Smooth muscle cell (in vitro differentiated cells): ENCODE results near the gene GATAD2A. TPM values are rescaled to one million over a fixed set of nuclear protein-coding genes. Genes with fewer than 3 reads are reported as not detected.

ENCODE experiments used
- DNase-seq: peaks from one replicate; lab custom pipeline; 2025; ENCODE audit not compliant: unreplicated experiment; lab: John Stamatoyannopoulos, UW
- H2AFZ ChIP-seq: fragments of 200-600 bp; sonication (generic); 2 replicates; pipeline ENCODE4 v1.6.0; 2016; ENCODE audit warnings: antibody characterized with exemption, low read depth, mild to moderate bottlenecking
- H3F3A ChIP-seq: fragments of 200-600 bp; sonication (generic); 2 replicates; pipeline ENCODE4 v1.6.0; 2017; ENCODE audit warnings: antibody characterized with exemption, low read depth
- H3K27ac ChIP-seq: fragments of 200-600 bp; sonication (generic); 2 replicates; pipeline ENCODE4 v1.5.1; 2016; ENCODE audit warnings: low read depth, mild to moderate bottlenecking
- H3K27me3 ChIP-seq: fragments of 200-600 bp; sonication (generic); 2 replicates; pipeline ENCODE4 v1.6.1; 2016; ENCODE audit warnings: low read depth, mild to moderate bottlenecking
- H3K36me3 ChIP-seq: fragments of 200-600 bp; sonication (generic); 2 replicates; pipeline ENCODE4 v1.5.1; 2016; ENCODE audit warnings: low read depth
- H3K4me1 ChIP-seq: fragments of 200-600 bp; sonication (generic); 2 replicates; pipeline ENCODE4 v1.5.1; 2016; ENCODE audit warnings: low read depth
- H3K4me2 ChIP-seq: fragments of 200-600 bp; sonication (generic); 2 replicates; pipeline ENCODE4 v1.6.0; 2016; ENCODE audit warnings: mild to moderate bottlenecking
- H3K4me3 ChIP-seq: fragments of 200-600 bp; sonication (generic); 2 replicates; pipeline ENCODE4 v1.5.1; 2016; ENCODE audit warnings: mild to moderate bottlenecking
- H3K79me2 ChIP-seq: fragments of 200-600 bp; sonication (generic); 2 replicates; pipeline ENCODE4 v1.6.0; 2016; ENCODE audit warnings: low read depth, mild to moderate bottlenecking
- H3K9ac ChIP-seq: fragments of 200-600 bp; sonication (generic); 2 replicates; pipeline ENCODE4 v1.6.0; 2016; ENCODE audit warnings: low read depth
- H3K9me3 ChIP-seq: fragments of 200-600 bp; sonication (generic); replicated peaks from 2 replicates; pipeline ENCODE4 v1.5.1; 2016; ENCODE audit warnings: low read depth
- H4K20me1 ChIP-seq: fragments of 200-600 bp; sonication (generic); 2 replicates; pipeline ENCODE4 v1.6.0; 2016; ENCODE audit warnings: low read depth
- CTCF ChIP-seq: fragments of 200-600 bp; sonication (generic); IDR thresholded peaks from 2 replicates; pipeline ENCODE4 v1.5.1; 2017; ENCODE audit warnings: borderline replicate concordance, mild to moderate bottlenecking, antibody characterized with exemption; ENCODE audit not compliant: insufficient read depth, poor library complexity, severe bottlenecking
- whole genome bisulfite sequencing: methylation state at CpG from one replicate; pipeline ENCODE4 v1.1.7; 2016; ENCODE audit warnings: low lambda C conversion rate; 5-methylcytosine and 5-hydroxymethylcytosine counted together
- polyA plus RNA-seq: library from polyadenylated mRNA; unstranded; fragments of >200 nt; fragmentation: Nextera tagmentation; extraction: Ambion mirVana; gene quantifications from 2 replicates; pipeline ENCODE4 v1.2.1, GENCODE V29; 2016
- total RNA-seq: library from RNA; depleted of rRNA; stranded (reverse); fragments of >200 nt; gene quantifications from 2 replicates; pipeline ENCODE4 v1.2.3, GENCODE V29; 2014

Gene GATAD2A
- total and polyA plus RNA-seq, 2 experiments from 2014 or later, result 26.8 to 27.0 TPM

- Histone ChIP-seq H3K27me3 (no peaks in the 10 kb centered on the region), H3K4me3 (peak overlapping the region; percentile 53), H3K4me2 (peak overlapping the region; percentile 98), H3K79me2 (no peaks in the 10 kb centered on the region), H3K27ac (no peak overlapping the region), H2AFZ (no peak overlapping the region), H3F3A (no peaks in the 10 kb centered on the region), H3K9ac (no peak overlapping the region), H3K4me1 (peaks cover 4% of the 10 kb centered on the region), H4K20me1 (no peaks in the 10 kb centered on the region), H3K36me3 (no peaks in the 10 kb centered on the region), H3K9me3 (no peaks in the 10 kb centered on the region)
- no peak for TF ChIP-seq CTCF
- DNase-seq, result no peak
- 38% methylated on average over 7 of the region's 7 CpGs for WGBS
These were observed 133.3 kb downstream of the GATAD2A start for GRCh38 chr19:19538785-19539166.

- no peak for DNase-seq
- no peaks in the 10 kb centered on the region for H3K36me3 ChIP-seq
- H3K4me1 ChIP-seq, result peaks cover 4% of the 10 kb centered on the region
- 88% methylated on average over 19 of the region's 19 CpGs for WGBS
- no peak overlapping the region for H2AFZ ChIP-seq
- no peaks in the 10 kb centered on the region for H3K79me2 ChIP-seq
- no peaks in the 10 kb centered on the region for H3K9me3 ChIP-seq
- no peak overlapping the region for H3K9ac ChIP-seq
- no peak overlapping the region for H3K27ac ChIP-seq
- no peak overlapping the region for H3K4me3 ChIP-seq
- H3F3A ChIP-seq, result no peaks in the 10 kb centered on the region
- H4K20me1 ChIP-seq, result no peaks in the 10 kb centered on the region
- no peak overlapping the region for H3K4me2 ChIP-seq
- H3K27me3 ChIP-seq, result no peaks in the 10 kb centered on the region
- TF ChIP-seq CTCF, result no peak
These were observed 134.2 kb downstream of the GATAD2A start for GRCh38 chr19:19539698-19540063.

GRCh38 chr19:19540064-19540714 is 134.7 kb downstream of the GATAD2A start:
- H3K27me3 ChIP-seq, result no peaks in the 10 kb centered on the region
- no peaks in the 10 kb centered on the region for H3F3A ChIP-seq
- WGBS, result 88% methylated on average over 42 of the region's 74 CpGs
- no peak overlapping the region for H3K9ac ChIP-seq
- no peak overlapping the region for H3K27ac ChIP-seq
- no peaks in the 10 kb centered on the region for H4K20me1 ChIP-seq
- no peaks in the 10 kb centered on the region for H3K36me3 ChIP-seq
- no peak overlapping the region for H2AFZ ChIP-seq
- TF ChIP-seq CTCF, result no peak
- H3K9me3 ChIP-seq, result no peaks in the 10 kb centered on the region
- H3K4me3 ChIP-seq, result no peak overlapping the region
- no peak for DNase-seq
- peaks cover 4% of the 10 kb centered on the region for H3K4me1 ChIP-seq
- H3K79me2 ChIP-seq, result no peaks in the 10 kb centered on the region
- peak overlapping the region; percentile 76 for H3K4me2 ChIP-seq
